HG03159 (cell line): ENCODE measurements around the gene ACSF2.
A peak's percentile ranks its signal among the peaks of the same experiment; 100 is the strongest.
"Not testable (repeated sequence)": the region's sequence is repeated elsewhere in the genome, so short reads cannot be mapped to it uniquely, and the experiment has no call there.

Experiments used
- ATAC-seq: cut with Tn5 transposase; IDR thresholded peaks from one replicate; pipeline ENCODE4 v1.9.1; 2021; ENCODE audit warnings: mild to moderate bottlenecking, moderate library complexity; ENCODE audit not compliant: unreplicated experiment

The ACSF2 gene

DNA sequence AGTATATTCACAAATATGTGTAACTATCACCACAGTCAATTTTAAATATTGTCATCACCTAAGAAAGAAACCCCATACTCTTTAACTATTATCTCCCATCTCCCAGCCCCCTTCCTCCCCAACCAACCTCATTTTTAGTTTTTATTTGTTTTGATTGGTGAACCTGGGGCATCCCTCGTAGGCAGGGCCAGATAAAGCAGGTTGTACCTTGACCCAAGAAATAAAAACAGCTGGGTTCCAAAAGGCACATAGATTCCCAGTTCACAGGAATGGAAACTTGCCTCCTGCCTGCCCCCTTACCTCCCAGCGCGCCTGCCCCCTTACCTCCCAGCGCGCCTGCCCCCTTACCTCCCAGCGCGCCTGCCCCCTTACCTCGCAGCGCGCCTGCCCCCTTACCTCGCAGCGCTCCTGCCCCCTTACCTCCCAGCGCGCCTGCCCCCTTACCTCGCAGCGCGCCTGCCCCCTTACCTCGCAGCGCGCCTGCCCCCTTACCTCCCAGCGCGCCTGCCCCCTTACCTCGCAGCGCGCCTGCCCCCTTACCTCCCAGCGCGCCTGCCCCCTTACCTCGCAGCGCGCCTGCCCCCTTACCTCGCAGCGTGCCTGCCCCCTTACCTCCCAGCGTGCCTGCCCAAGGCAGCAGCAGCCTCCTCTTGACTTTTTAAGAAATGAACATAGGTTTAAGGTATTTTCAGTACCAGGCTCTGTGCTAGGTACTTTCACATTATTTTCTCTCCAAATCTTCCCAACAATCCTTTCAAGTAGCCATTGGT, 49.9 kb downstream of the ACSF2 start:
- ATAC-seq, result not testable (repeated sequence)

- no peak for ATAC-seq
These were observed 50.7 kb downstream of the ACSF2 start for GRCh38 chr17:50476545-50477315.

- no peak for ATAC-seq
These were observed 52.0 kb downstream of the ACSF2 start for GRCh38 chr17:50477976-50478375.

- ATAC-seq, result peak; percentile 81
These were observed 52.7 kb downstream of the ACSF2 start, which contains the start of gene RSAD1 for GRCh38 chr17:50478391-50479381. RSAD1 (plus strand) TSS chr17:50478860; CDS start chr17:50478885, 25 bp downstream.

DNA sequence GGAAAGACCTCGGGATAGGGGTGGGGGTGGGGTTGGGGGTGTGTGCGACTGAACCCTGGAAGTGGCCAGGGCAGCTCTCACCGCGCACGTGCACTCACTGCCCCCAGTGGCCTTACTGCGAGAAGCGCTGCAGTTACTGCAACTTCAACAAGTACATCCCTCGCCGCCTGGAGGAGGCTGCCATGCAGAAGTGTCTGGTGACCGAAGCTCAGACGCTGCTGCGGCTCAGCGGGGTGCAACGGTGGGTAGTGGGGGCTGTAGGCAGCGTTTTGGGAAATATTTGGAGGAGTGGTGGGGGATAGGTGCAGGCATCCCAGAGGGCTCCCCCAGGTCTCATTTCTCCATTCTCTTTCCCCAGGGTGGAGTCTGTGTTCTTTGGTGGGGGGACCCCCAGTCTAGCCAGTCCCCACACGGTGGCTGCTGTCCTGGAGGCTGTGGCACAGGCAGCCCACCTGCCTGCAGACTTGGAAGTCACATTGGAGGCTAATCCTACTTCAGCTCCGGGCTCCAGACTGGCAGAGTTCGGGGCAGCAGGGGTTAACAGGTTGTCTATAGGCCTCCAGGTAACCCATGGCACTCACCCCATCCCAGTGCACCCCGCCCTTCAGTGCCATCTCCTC, 53.6 kb downstream of the ACSF2 start:
- ATAC-seq, result no peak

GRCh38 chr17:50480142-50480764, 54.2 kb downstream of the ACSF2 start:
- ATAC-seq, result no peak

- ATAC-seq, result no peak
These were observed 55.0 kb downstream of the ACSF2 start for GRCh38 chr17:50480854-50481490.

- no peak for ATAC-seq
These were observed 55.6 kb downstream of the ACSF2 start for GRCh38 chr17:50481648-50482047.

- no peak for ATAC-seq
These were observed 56.1 kb downstream of the ACSF2 start for GRCh38 chr17:50482110-50482509.

GRCh38 chr17:50482516-50482915, 56.5 kb downstream of the ACSF2 start:
- ATAC-seq, result no peak

DNA sequence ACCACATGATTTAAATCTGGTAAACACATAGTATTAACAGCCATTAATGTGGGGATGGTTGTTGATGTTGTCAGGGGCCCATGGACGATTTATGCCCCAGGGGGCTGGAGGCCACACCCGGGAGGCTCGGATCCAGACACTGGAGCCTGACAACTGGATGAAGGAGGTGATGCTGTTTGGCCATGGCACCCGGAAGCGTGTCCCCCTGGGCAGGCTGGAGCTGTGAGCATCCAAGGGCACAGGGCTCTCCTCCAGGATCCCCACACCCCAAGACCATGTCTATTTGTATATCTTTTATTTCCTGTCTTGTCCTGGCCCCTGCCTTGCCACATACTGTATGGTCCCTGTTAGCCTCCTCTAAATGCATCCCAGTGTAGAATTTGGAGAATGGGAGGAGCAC, 57.2 kb downstream of the ACSF2 start:
- ATAC-seq, result no peak

GRCh38 chr17:50484386-50485155, 58.6 kb downstream of the ACSF2 start:
- ATAC-seq, result no peak

DNA sequence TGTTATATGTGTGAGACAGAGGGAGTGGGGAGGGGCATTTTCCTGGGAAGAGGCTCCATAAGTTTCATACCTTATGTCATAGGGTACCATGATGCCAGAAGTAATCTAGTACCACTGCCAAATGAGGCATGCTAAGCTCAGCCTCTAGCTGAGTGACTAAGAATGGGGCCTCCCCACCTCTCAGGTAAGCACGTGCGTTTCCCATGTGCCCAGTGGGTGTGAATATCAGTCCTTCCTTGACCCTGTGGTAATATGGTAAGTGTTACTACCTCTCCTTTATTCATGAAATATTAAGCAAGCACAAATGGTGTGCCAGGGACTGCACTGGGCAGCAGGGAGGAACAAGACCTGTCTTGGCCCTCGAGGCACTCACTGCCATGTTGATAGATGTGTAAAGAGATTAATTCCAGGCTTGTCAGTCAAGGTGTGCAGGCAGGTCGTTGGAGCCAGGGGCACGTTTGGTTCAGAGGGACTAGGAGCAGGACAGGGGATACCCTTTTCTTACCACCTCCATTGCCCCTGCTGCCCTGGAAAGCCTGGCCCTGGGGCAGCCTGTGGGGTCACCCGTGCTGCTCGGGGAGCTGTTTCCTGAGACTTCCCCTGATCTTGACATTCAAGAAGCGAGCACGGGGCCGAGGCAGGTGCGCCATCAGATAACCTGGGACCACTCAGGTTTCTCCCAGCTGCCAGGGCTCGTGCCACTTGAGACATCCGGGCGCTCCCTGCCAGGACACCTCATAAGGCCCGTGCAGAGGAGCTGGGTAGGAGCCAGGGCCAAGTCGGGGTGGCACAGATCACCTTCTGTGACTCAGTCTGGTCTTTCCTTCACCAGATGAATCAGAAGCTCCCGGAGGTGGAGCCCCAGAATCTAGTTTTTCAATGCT, 61.4 kb downstream of the ACSF2 start:
- ATAC-seq, result no peak

DNA sequence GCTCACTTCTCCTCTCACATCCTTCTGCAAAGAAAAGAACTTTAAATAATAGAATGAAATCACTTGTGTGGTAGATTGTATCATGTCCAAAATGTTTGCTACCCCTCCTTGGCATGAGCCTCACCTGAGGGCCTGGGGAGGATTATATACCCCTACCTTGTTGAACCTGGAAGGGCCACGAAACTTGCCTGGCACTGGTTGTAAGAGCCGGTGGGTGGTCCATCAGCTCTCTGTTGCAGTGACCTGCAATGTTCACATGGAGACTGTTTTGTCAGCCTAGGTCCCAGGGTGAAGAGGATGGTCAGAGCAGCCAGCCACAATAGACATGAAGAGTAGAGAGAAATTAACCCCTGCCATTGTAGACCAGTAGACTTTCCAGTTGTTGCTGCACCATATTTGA, 62.9 kb downstream of the ACSF2 start:
- ATAC-seq, result no peak

DNA sequence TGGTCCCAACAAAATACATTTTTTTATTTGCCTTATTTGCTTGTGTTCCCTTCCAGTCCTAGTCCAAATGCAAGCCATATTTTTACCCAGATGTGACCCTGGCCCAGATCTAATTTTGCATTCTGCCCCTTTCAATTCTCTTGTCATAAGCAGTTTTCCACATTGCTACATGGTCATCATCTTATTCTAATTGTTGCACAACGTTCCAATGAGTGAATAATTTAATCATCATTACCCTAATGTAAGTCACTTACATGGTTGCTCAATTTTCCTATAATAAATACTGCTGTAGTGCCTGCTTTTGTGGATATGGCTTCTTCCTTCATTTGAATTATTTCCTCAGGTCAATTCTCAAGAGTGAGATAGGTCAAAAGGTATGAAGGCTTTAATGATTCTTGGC, 65.5 kb downstream of the ACSF2 start:
- no peak for ATAC-seq

DNA sequence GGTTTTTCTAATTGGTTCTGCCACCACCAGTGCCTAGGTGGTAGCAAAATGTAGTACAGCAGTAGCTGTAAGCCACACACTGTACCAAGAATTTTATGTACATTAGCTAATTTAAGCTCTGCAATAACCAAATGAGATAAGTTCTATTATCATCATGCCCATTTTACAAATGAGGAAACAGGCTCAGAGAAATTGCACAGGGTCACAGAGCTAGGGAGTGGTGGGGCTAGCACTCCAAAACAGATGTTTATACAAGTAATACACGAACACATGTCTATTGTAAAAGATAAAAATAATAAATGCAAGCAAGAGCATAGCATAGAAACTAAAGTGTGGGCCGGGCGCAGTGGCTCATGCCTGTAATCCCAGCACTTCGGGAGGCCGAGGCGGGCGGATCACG, 66.2 kb downstream of the ACSF2 start:
- no peak for ATAC-seq

DNA sequence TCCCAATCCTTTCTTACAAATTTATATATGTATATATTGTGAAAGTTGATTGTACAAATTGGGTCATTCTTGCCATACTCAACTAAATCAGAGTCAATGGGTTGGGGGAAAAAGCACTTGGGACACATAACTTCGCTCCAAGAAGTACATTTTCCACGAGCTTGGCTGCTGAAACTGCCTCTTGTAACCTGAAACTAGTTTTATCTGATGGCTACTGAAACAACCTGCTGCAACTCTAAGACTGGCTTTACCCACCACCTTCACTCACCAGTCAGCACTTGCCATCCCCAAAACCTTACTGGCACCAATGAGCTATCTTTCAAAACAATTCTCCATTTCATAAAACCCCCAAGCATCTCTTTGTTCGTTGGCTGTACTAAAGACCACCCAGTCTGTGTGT, 67.7 kb downstream of the ACSF2 start:
- ATAC-seq, result no peak
